Sigmoid colon (tissue), 7 donors: ENCODE measurements around the gene ITPK1. TPM values are rescaled to one million over a fixed set of nuclear protein-coding genes. Genes with fewer than 3 reads are reported as not detected.

Source experiments
- DNase-seq: peaks from one replicate; pipeline ENCODE4 v3.0.0-alpha.2; 2019
- H3K27ac ChIP-seq, 4 donors: fragments of 200-600 bp; sonication (generic); one replicate each; pipeline ENCODE4 v1.5.1; 2016 to 2019; ENCODE audit warnings: mild to moderate bottlenecking in 1 of 4
- H3K27me3 ChIP-seq, 3 donors: fragments of 200-600 bp; sonication (generic); one replicate each; pipeline ENCODE4 v1.5.1; 2019; ENCODE audit warnings: mild to moderate bottlenecking in 1 of 3
- H3K36me3 ChIP-seq, 4 donors: fragments of 200-600 bp; sonication (generic); one replicate each; pipeline ENCODE4 v1.5.1; 2016 to 2019
- H3K4me1 ChIP-seq, 4 donors: fragments of 200-600 bp; sonication (generic); one replicate each; pipeline ENCODE4 v1.5.1; 2017 to 2019
- H3K4me3 ChIP-seq, 4 donors: fragments of 200-600 bp; sonication (generic); one replicate each; pipeline ENCODE4 v1.5.1; 2017 to 2019; ENCODE audit warnings: mild to moderate bottlenecking in 2 of 4, moderate library complexity in 1 of 4
- H3K9me3 ChIP-seq, 4 donors: fragments of 200-600 bp in 3 of 4; sonication (generic) in 3 of 4; one replicate each; pipeline versions ENCODE4 v1.5.1 to v1.6.1; 2013 to 2019
- CTCF ChIP-seq, 4 experiments: fragments of 450-650 bp in 3 of 4; fragments of 200-600 bp in 1 of 4; IDR thresholded peaks; one replicate each; pipeline ENCODE4 v1.5.1; 2016 to 2019; ENCODE audit warnings: antibody characterized with exemption in 4 of 4, mild to moderate bottlenecking in 3 of 4, moderate library complexity in 2 of 4
- EP300 ChIP-seq, 4 donors: sonication (generic); formaldehyde crosslinking; IDR thresholded peaks; one replicate each; pipeline ENCODE4 v1.6.1; 2017; ENCODE audit warnings: antibody characterized with exemption in 4 of 4
- POLR2A ChIP-seq, 2 donors: fragments of 450-650 bp; IDR thresholded peaks; one replicate each; pipeline ENCODE4 v1.6.1; 2016; ENCODE audit warnings: antibody characterized with exemption in 2 of 2, mild to moderate bottlenecking in 2 of 2, moderate library complexity in 2 of 2
- POLR2AphosphoS5 ChIP-seq, 4 donors: sonication (generic); formaldehyde crosslinking; IDR thresholded peaks; one replicate each; pipeline ENCODE4 v1.6.1; 2017; ENCODE audit warnings: antibody characterized with exemption in 4 of 4
- WGBS, 2 donors: extraction: QIAGEN DNeasy Blood & Tissue Kit; methylation state at CpG; one replicate each; pipeline ENCODE4 v1.1.7; 2013; 5-methylcytosine and 5-hydroxymethylcytosine counted together
- intact Hi-C: fragments of 100-400 bp; cut with DNase I; formaldehyde crosslinking; loops from one replicate; pipeline ENCODE4 v1.15.1; 2023
- polyA plus RNA-seq, 3 donors: library from polyadenylated mRNA; stranded (reverse); fragments of 200-250 nt; gene quantifications; one replicate each; pipeline ENCODE4 v1.2.3, GENCODE V29; 2013
- total RNA-seq, 4 donors: library from RNA; depleted of rRNA; stranded (reverse); fragments of >200 nt; gene quantifications; one replicate each; pipeline ENCODE4 v1.1.0, GENCODE V29; 2016
- donor health status: healthy with polysubstance abuse.
- donor health status: Bipolar disorder and iron deficiency.
- donor health status: healthy.

Gene ITPK1
- total and polyA plus RNA-seq, 7 donors: 39.8 to 75.4 (median 61.8) TPM

DNA sequence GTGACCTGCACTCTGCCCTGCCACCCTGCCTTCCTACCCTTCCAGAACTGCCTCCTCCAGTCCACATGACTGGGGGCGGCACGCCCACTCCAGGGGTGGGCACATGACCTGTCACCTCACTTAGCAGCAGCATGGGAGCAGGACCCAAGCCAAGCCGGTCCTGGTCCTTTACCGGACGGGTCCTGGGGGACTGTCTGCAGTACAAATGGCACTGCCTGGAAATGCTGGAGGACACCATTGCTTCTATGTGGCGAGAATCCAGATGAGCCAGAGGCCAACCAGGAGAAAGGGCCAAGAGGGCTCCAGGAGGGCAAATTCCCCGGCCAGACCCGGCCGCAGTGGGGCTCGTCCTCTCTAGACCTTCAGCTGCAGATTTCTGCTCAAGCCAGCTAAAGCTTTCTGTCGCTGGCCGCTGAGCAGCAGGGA, 33.1 kb downstream of the ITPK1 start:
- H3K9me3 ChIP-seq: no peaks in the 10 kb centered on the region
- H3K4me1 ChIP-seq: peaks cover 0 to 64% (median 58%) of the 10 kb centered on the region in 4 donors
- DNase-seq: no peak
- H3K4me3 ChIP-seq: no peak overlapping the region
- 88 to 89% methylated on average over 12 of the region's 12 CpGs for WGBS, 2 donors
- no peak for TF ChIP-seq POLR2A (IDR thresholded peaks at IDR 0.05)
- intact Hi-C loops: no loop called here
- no peaks in the 10 kb centered on the region for H3K36me3 ChIP-seq
- H3K27me3 ChIP-seq: no peaks in the 10 kb centered on the region
- H3K27ac ChIP-seq: peak overlapping the region in 3 of 4 donors; percentile 43 to 56 (median 45)

- H3K4me3 ChIP-seq: no peak overlapping the region
- 77 to 87% methylated on average over 14 of the region's 14 CpGs for WGBS, 2 donors
- intact Hi-C loops: no loop called here
- H3K4me1 ChIP-seq: peaks cover 0 to 66% (median 59%) of the 10 kb centered on the region in 4 donors
- H3K27ac ChIP-seq: peak overlapping the region; percentile 22 to 56 (median 44)
- no peaks in the 10 kb centered on the region for H3K36me3 ChIP-seq
- DNase-seq: no peak
- no peaks in the 10 kb centered on the region for H3K9me3 ChIP-seq
- no peaks in the 10 kb centered on the region for H3K27me3 ChIP-seq
- TF ChIP-seq POLR2AphosphoS5 (IDR thresholded peaks at IDR 0.05) (no peak), EP300 (IDR thresholded peaks at IDR 0.05) (no peak), CTCF (IDR thresholded peaks at IDR 0.05) (no peak), POLR2A (IDR thresholded peaks at IDR 0.05) (no peak)
These were observed 33.7 kb downstream of the ITPK1 start for GRCh38 chr14:93081876-93082570.

DNA sequence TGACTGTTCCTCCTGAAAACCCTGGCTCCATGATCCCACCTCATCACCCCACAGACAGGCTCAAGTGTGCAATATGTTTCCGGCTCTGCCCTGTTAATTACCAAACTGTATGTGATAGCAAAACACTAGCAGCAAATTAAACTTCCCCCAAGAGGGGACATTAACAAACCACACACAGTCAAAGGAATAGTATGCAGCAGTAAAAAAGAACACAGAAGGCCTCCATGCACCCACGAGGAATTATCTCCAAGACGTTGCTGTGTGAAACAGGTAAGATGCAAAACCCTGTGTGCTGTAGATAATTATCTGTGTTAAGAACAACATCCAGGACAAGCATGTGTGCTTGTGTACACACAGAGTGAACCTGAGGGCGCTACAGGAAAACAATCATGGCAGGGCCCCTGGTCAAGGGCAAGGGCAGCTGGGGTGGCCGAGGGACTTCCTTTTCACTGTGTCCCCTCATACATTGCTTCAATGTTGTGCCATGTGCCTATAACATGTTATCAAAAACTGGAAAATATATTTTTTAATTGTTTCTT, 35.8 kb downstream of the ITPK1 start:
- no peak for DNase-seq
- Histone ChIP-seq H3K4me3 (no peak overlapping the region), H3K4me1 (peaks cover 0 to 56% (median 43%) of the 10 kb centered on the region in 4 donors), H3K27ac (no peak overlapping the region), H3K36me3 (no peaks in the 10 kb centered on the region), H3K27me3 (no peaks in the 10 kb centered on the region), H3K9me3 (no peaks in the 10 kb centered on the region)
- intact Hi-C loops: no loop called here
- WGBS, 2 donors: 94% methylated on average over 5 of the region's 5 CpGs
- TF ChIP-seq POLR2AphosphoS5 (IDR thresholded peaks at IDR 0.05) (no peak), EP300 (IDR thresholded peaks at IDR 0.05) (no peak), CTCF (IDR thresholded peaks at IDR 0.05) (no peak), POLR2A (IDR thresholded peaks at IDR 0.05) (no peak)

DNA sequence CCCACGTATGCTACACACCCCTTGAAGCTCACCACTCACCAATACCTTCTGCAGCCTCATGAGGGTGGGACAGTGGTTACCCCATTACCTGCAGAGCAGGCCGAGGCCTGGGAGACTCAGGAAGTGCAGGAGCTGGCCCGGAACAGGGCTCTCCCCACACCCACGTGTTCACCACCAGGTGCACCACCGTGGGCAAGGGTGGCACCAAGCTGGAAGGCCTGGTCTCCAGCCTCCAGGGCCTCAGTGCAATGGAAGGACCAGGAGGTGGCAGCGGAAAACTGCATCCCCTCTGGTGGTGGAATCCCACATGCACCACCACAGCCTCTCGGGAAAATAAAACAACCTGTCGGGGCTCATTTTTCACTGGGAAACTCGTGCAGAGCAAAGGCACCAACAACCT, 36.4 kb downstream of the ITPK1 start:
- TF ChIP-seq CTCF (IDR thresholded peaks at IDR 0.05) (no peak), EP300 (IDR thresholded peaks at IDR 0.05) (no peak), POLR2AphosphoS5 (IDR thresholded peaks at IDR 0.05) (no peak), POLR2A (IDR thresholded peaks at IDR 0.05) (no peak)
- WGBS, 2 donors: 75 to 80% methylated on average over 9 of the region's 9 CpGs
- H3K9me3 ChIP-seq: no peaks in the 10 kb centered on the region
- no peak overlapping the region for H3K4me3 ChIP-seq
- intact Hi-C loops: no loop called here
- H3K4me1 ChIP-seq: peaks cover 0 to 60% (median 44%) of the 10 kb centered on the region in 4 donors
- no peaks in the 10 kb centered on the region for H3K27me3 ChIP-seq
- DNase-seq: no peak
- H3K27ac ChIP-seq: peak overlapping the region in 1 of 4 donors; percentile 53
- no peaks in the 10 kb centered on the region for H3K36me3 ChIP-seq

DNA sequence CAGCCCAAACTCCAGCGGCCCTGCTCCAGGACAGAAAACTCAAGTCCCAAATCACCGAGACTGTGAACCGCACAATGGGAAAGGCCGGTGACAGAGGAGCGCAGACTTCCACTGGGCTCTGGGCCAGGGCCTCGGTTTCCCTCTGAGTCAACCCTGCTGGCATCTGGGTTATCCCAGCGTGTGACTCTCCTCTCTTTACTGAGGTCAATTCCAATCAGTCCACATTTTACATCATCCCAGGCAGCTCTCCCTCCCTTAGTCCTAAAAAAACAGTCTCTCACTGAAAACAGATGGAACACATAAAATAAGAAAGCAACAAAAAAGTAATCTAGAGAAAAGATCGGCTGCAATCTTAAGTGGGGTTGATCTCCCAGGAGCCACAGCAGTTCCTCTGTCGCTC, 36.9 kb downstream of the ITPK1 start:
- H3K9me3 ChIP-seq: no peaks in the 10 kb centered on the region
- 80 to 85% methylated on average over 9 of the region's 9 CpGs for WGBS, 2 donors
- no peaks in the 10 kb centered on the region for H3K27me3 ChIP-seq
- DNase-seq: no peak
- no peak overlapping the region for H3K4me3 ChIP-seq
- no peaks in the 10 kb centered on the region for H3K36me3 ChIP-seq
- H3K4me1 ChIP-seq: peaks cover 0 to 61% (median 48%) of the 10 kb centered on the region in 4 donors
- intact Hi-C loops: no loop called here
- TF ChIP-seq EP300 (IDR thresholded peaks at IDR 0.05) (no peak), POLR2A (IDR thresholded peaks at IDR 0.05) (no peak), CTCF (IDR thresholded peaks at IDR 0.05) (no peak), POLR2AphosphoS5 (IDR thresholded peaks at IDR 0.05) (no peak)
- H3K27ac ChIP-seq: peak overlapping the region in 1 of 4 donors; percentile 53
